HepG2 (cell line): Measurements from ENCODE around the gene NOL4L. TPM values are rescaled to one million over a fixed set of nuclear protein-coding genes. Genes with fewer than 3 reads are reported as not detected.

ENCODE experiments used
- ATAC-seq: fragments of 200-7000 bp; cut with Tn5 transposase; 3 replicates; pipeline ENCODE4 v1.9.1; 2020; ENCODE audit warnings: mild to moderate bottlenecking, moderate library complexity
- BruUV-seq: library from RNA; stranded (reverse); fragments of 400-500 nt; replicated peaks from 2 replicates; lab custom pipeline; 2021; lab: Mats Ljungman, UMichigan
- CTCF ChIA-PET: fragments of 300-600 bp; formaldehyde crosslinking; extraction: SDS; loops from one replicate; lab custom pipeline; 2021; ENCODE audit warnings: low total read pairs, inconsistent platforms, low intra/inter-chr PET ratio; lab: Yijun Ruan, JAX
- POLR2A ChIA-PET: fragments of 350-600 bp; sonication (Branson Sonifier 250); formaldehyde crosslinking; loops from one replicate; lab custom pipeline; 2020; ENCODE audit warnings: antibody characterized with exemption, inconsistent platforms; lab: Yijun Ruan, JAX
- DNase-seq: peaks from one replicate; pipeline ENCODE4 v3.0.0-alpha.2; 2015; ENCODE audit warnings: low spot score
- FAIRE-seq: peaks from 3 replicates; lab custom pipeline; 2011; peaks lifted over from hg19 to GRCh38; lab: Jason Lieb, UNC
- H2AFZ ChIP-seq: one replicate; pipeline ENCODE4 v1.6.1; 2011; ENCODE audit warnings: low read length, inconsistent platforms
- H3K27ac ChIP-seq: fragments of 300-600 bp; 3 replicates; pipeline ENCODE4 v1.8.0; 2011; ENCODE audit warnings: mixed run types, mild to moderate bottlenecking, mixed read lengths, low read length, inconsistent platforms; ENCODE audit not compliant: insufficient read depth; ENCODE audit errors: extremely low read length
- H3K27me3 ChIP-seq, 2 experiments: fragments of 200-600 bp in 1 of 2; 2 replicates in 1 of 2; 3 replicates in 1 of 2; pipeline versions ENCODE4 v1.6.0 to v1.8.0; 2011; ENCODE audit warnings: low read length in 2 of 2, mild to moderate bottlenecking in 2 of 2, moderate library complexity in 2 of 2, inconsistent platforms in 1 of 2; ENCODE audit not compliant: insufficient read depth in 2 of 2, control insufficient read depth in 1 of 2
- H3K36me3 ChIP-seq, 2 experiments: fragments of 200-600 bp in 1 of 2; replicated peaks in 1 of 2; 2 replicates in 1 of 2; 3 replicates in 1 of 2; pipeline versions ENCODE4 v1.5.1 to v1.8.0; 2011; ENCODE audit warnings: low read length in 2 of 2, inconsistent platforms in 1 of 2; ENCODE audit not compliant: insufficient read depth in 2 of 2, control insufficient read depth in 1 of 2
- H3K4me1 ChIP-seq: 2 replicates; pipeline ENCODE4 v1.5.1; 2012; ENCODE audit warnings: low read length, inconsistent platforms; ENCODE audit not compliant: insufficient read depth
- H3K4me2 ChIP-seq: 2 replicates; pipeline ENCODE4 v1.6.0; 2011; ENCODE audit warnings: low read depth, low read length, inconsistent platforms
- H3K4me3 ChIP-seq, 3 experiments: fragments of 200-600 bp in 1 of 3; sonication (generic), shearing (Covaris generic) in 1 of 3; replicated peaks in 1 of 3; 2 replicates each; pipeline ENCODE4 v1.5.1; 2011 to 2016; ENCODE audit warnings: low read length in 3 of 3, inconsistent platforms in 2 of 3, low read depth in 2 of 3, mild to moderate bottlenecking in 2 of 3, control low read depth in 1 of 3, mixed read lengths in 1 of 3; ENCODE audit not compliant: insufficient read depth in 1 of 3
- H3K79me2 ChIP-seq: one replicate; pipeline ENCODE4 v1.6.1; 2011; ENCODE audit warnings: low read length, inconsistent platforms; ENCODE audit not compliant: insufficient read depth
- H3K9ac ChIP-seq: 2 replicates; pipeline ENCODE4 v1.6.0; 2011; ENCODE audit warnings: mild to moderate bottlenecking, low read depth, low read length, inconsistent platforms; ENCODE audit not compliant: insufficient read depth
- H3K9me3 ChIP-seq: 2 replicates; pipeline ENCODE4 v1.5.1; 2012; ENCODE audit warnings: mild to moderate bottlenecking, low read length
- H4K20me1 ChIP-seq: 2 replicates; pipeline ENCODE4 v1.6.0; 2011; ENCODE audit warnings: inconsistent platforms, mild to moderate bottlenecking, low read length, moderate library complexity; ENCODE audit not compliant: insufficient read depth
- ATF3 ChIP-seq: sonication (generic); formaldehyde crosslinking; IDR thresholded peaks from 2 replicates; pipeline ENCODE4 v1.4.0; 2020; ENCODE audit warnings: missing genetic modification reagents
- EEA1 ChIP-seq: sonication (generic); formaldehyde crosslinking; IDR thresholded peaks from 2 replicates; pipeline ENCODE4 v1.5.1; 2020; ENCODE audit warnings: mild to moderate bottlenecking, missing genetic modification reagents, borderline replicate concordance
- ELF4 ChIP-seq: sonication (generic); formaldehyde crosslinking; IDR thresholded peaks from 2 replicates; pipeline ENCODE4 v1.5.0; 2020; ENCODE audit warnings: missing genetic modification reagents, mild to moderate bottlenecking, moderate library complexity, borderline replicate concordance
- GABPA ChIP-seq, 2 experiments: IDR thresholded peaks; 2 replicates each; pipeline ENCODE4 v1.6.1; 2011 to 2016; ENCODE audit warnings: low read depth in 2 of 2, low read length in 1 of 2, missing biosample characterization in 1 of 2, missing genetic modification characterization in 1 of 2
- GABPB1 ChIP-seq: IDR thresholded peaks from 2 replicates; pipeline ENCODE4 v1.6.1; 2016; ENCODE audit warnings: mild to moderate bottlenecking, missing genetic modification reagents, moderate library complexity, missing compliant biosample characterization
- HNF4A ChIP-seq: sonication (generic); formaldehyde crosslinking; IDR thresholded peaks from 2 replicates; pipeline ENCODE4 v1.4.0; 2020; ENCODE audit warnings: missing genetic modification reagents
- KAT2B ChIP-seq: fragments of 150-350 bp; IDR thresholded peaks from 2 replicates; pipeline ENCODE4 v1.6.1; 2014; ENCODE audit warnings: low read depth, low read length, borderline replicate concordance
- KLF12 ChIP-seq: sonication (generic); formaldehyde crosslinking; IDR thresholded peaks from 2 replicates; pipeline ENCODE4 v1.4.0; 2020; ENCODE audit warnings: missing genetic modification reagents, borderline replicate concordance
- TCF12 ChIP-seq, 2 experiments: fragments of 450-650 bp in 1 of 2; sonication (generic) in 1 of 2; formaldehyde crosslinking in 1 of 2; IDR thresholded peaks; 2 replicates each; pipeline versions ENCODE4 v1.6.1 to v1.8.0; 2017 to 2022; ENCODE audit warnings: antibody characterized with exemption in 1 of 2, mild to moderate bottlenecking in 1 of 2, missing genetic modification reagents in 1 of 2, moderate library complexity in 1 of 2
- YY1 ChIP-seq: IDR thresholded peaks from 2 replicates; pipeline ENCODE4 v1.6.1; 2011; ENCODE audit warnings: low read length, low read depth, moderate library complexity, mild to moderate bottlenecking; ENCODE audit not compliant: insufficient read depth, insufficient replicate concordance
- ZFP36L1 ChIP-seq: sonication (generic); formaldehyde crosslinking; IDR thresholded peaks from 2 replicates; pipeline ENCODE4 v1.8.0; 2022; ENCODE audit warnings: mild to moderate bottlenecking, missing genetic modification reagents, moderate library complexity
- ZNF782 ChIP-seq: sonication (generic); formaldehyde crosslinking; IDR thresholded peaks from 2 replicates; pipeline ENCODE4 v1.4.0; 2020; ENCODE audit warnings: missing genetic modification reagents, mild to moderate bottlenecking, borderline replicate concordance
- ZSCAN5A ChIP-seq: sonication (generic); formaldehyde crosslinking; IDR thresholded peaks from 2 replicates; pipeline ENCODE4 v1.8.0; 2022; ENCODE audit warnings: mild to moderate bottlenecking, missing genetic modification reagents, borderline replicate concordance
- WGBS: methylation state at CpG from one replicate; pipeline ENCODE4 v1.1.6; 2017; ENCODE audit warnings: low lambda C conversion rate; 5-methylcytosine and 5-hydroxymethylcytosine counted together
- in situ Hi-C: cut with HindIII; loops from 2 replicates; pipeline ENCODE4 v1.10.0; 2017; ENCODE audit warnings: low pct_unique_long_range_greater_than_20kb; ENCODE audit not compliant: extremely low pct_ligation_motif_present
- intact Hi-C: fragments of 100-400 bp; cut with micrococcal nuclease; formaldehyde crosslinking; loops from one replicate; pipeline ENCODE4 v1.10.0; 2022; ENCODE audit not compliant: unreplicated experiment
- polyA plus RNA-seq, 8 experiments: library from polyadenylated mRNA; depleted of rRNA in 3 of 8; stranded (reverse) in 7 of 8; unstranded in 1 of 8; fragments of >200 nt; fragmentation: Illumina TruSeq in 4 of 8; extraction: Trizol in 4 of 8; gene quantifications; 2 replicates each; pipeline versions ENCODE4 v1.2.1 to v1.2.3, GENCODE V29; 2011 to 2016; ENCODE audit warnings: low read depth in 4 of 8, missing spikeins in 1 of 8, mixed read lengths in 1 of 8; ENCODE audit not compliant: insufficient read depth in 1 of 8
- total RNA-seq, 5 experiments: library from RNA; depleted of rRNA; stranded (reverse); fragments of >200 nt; fragmentation: Illumina TruSeq; extraction: Trizol; gene quantifications; 2 replicates each; pipeline ENCODE4 v1.2.3, GENCODE V29; 2016; ENCODE audit warnings: low read depth in 1 of 5
- TF ChIP-seq, protein P1 (sequence below): sonication (generic); formaldehyde crosslinking; IDR thresholded peaks from 2 replicates; pipeline ENCODE4 v1.9.0; 2021; ENCODE audit warnings: missing genetic modification reagents, borderline replicate concordance
- TF ChIP-seq, protein P2 (sequence below): sonication (generic); formaldehyde crosslinking; IDR thresholded peaks from 2 replicates; pipeline ENCODE4 v1.9.0; 2021; ENCODE audit warnings: missing genetic modification reagents, mild to moderate bottlenecking, borderline replicate concordance

Gene NOL4L
- total and polyA plus RNA-seq, 2 of the 13 experiments (the other 11 are each of a cell fraction or from before 2014, with no cell fraction given): 16.6 to 35.4 TPM

GRCh38 chr20:32523613-32524213, 61.4 kb downstream of the NOL4L start:
- POLR2A ChIA-PET: interaction anchor here (0.8 to 6.5 kb wide), 27 partner anchors 9 to 158 kb away, joined by 3 to 197 read pairs (median 5); partner anchors contain the start of gene NOL4L
- intact Hi-C loops: loop anchor here (1.0 to 10.0 kb wide), 4 partner anchors 22 to 251 kb away; no protein-coding TSS in a partner anchor
- ATAC-seq: peak; percentile 8
- TF ChIP-seq, protein P1, sequence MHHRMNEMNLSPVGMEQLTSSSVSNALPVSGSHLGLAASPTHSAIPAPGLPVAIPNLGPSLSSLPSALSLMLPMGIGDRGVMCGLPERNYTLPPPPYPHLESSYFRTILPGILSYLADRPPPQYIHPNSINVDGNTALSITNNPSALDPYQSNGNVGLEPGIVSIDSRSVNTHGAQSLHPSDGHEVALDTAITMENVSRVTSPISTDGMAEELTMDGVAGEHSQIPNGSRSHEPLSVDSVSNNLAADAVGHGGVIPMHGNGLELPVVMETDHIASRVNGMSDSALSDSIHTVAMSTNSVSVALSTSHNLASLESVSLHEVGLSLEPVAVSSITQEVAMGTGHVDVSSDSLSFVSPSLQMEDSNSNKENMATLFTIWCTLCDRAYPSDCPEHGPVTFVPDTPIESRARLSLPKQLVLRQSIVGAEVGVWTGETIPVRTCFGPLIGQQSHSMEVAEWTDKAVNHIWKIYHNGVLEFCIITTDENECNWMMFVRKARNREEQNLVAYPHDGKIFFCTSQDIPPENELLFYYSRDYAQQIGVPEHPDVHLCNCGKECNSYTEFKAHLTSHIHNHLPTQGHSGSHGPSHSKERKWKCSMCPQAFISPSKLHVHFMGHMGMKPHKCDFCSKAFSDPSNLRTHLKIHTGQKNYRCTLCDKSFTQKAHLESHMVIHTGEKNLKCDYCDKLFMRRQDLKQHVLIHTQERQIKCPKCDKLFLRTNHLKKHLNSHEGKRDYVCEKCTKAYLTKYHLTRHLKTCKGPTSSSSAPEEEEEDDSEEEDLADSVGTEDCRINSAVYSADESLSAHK (CRISPR knock-in tag): no peak
- TF ChIP-seq HNF4A (CRISPR knock-in tag) (0 out of 2 replicates have a peak, but pooled peaks have one; percentile 3), ZFP36L1 (CRISPR knock-in tag) (0 out of 2 replicates have a peak, but pooled peaks have one; percentile 45), GABPA (IDR thresholded peaks at IDR 0.05; ENCODE audit: low read depth, low read length) (no peak), GABPA (CRISPR knock-in tag; IDR thresholded peaks at IDR 0.05; ENCODE audit: low read depth) (peak; percentile 15; the same call in 1 of the 2 replicates), YY1 (no peak), GABPB1 (CRISPR knock-in tag) (no peak), KLF12 (CRISPR knock-in tag) (0 out of 2 replicates have a peak, but pooled peaks have one; percentile 21), ZSCAN5A (CRISPR knock-in tag) (no peak), ZNF782 (CRISPR knock-in tag) (no peak), ATF3 (CRISPR knock-in tag) (0 out of 2 replicates have a peak, but pooled peaks have one; percentile 7), TCF12 (IDR thresholded peaks at IDR 0.05) (no peak), TCF12 (CRISPR knock-in tag; IDR thresholded peaks at IDR 0.05) (no peak), KAT2B (no peak), EEA1 (CRISPR knock-in tag) (no peak), ELF4 (CRISPR knock-in tag) (no peak)
- TF ChIP-seq, protein P2, sequence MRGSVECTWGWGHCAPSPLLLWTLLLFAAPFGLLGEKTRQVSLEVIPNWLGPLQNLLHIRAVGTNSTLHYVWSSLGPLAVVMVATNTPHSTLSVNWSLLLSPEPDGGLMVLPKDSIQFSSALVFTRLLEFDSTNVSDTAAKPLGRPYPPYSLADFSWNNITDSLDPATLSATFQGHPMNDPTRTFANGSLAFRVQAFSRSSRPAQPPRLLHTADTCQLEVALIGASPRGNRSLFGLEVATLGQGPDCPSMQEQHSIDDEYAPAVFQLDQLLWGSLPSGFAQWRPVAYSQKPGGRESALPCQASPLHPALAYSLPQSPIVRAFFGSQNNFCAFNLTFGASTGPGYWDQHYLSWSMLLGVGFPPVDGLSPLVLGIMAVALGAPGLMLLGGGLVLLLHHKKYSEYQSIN (CRISPR knock-in tag): no peak

More at GRCh38 chr20:32523613-32524213, 61.4 kb downstream of the NOL4L start:
- CTCF ChIA-PET: interaction anchor here (0.6 to 4.1 kb wide), 2 partner anchors 12 to 129 kb away, joined by 3 to 170 read pairs; no protein-coding TSS in a partner anchor
- Histone ChIP-seq H3K9ac (peak overlapping the region; percentile 18; the same call in 1 of the 2 replicates), H4K20me1 (no peaks in the 10 kb centered on the region), H3K4me3 (peak overlapping the region in 1 of 3 experiments; percentile 8; a peak in 1 of 6 replicates), H3K9me3 (no peaks in the 10 kb centered on the region), H3K27me3 (no peaks in the 10 kb centered on the region), H3K4me2 (peak overlapping the region; percentile 54), H3K79me2 (no peaks in the 10 kb centered on the region), H2AFZ (no peak overlapping the region), H3K36me3 (peaks cover 6 to 11% of the 10 kb centered on the region in 2 experiments; a peak in 3 of 5 replicates), H3K4me1 (peaks cover 66% of the 10 kb centered on the region), H3K27ac (peak overlapping the region; percentile 48)
- DNase-seq (no peak), FAIRE-seq (no peak)
- BruUV-seq: no TSS peak
- 31% methylated on average over 7 of the region's 7 CpGs for WGBS
- in situ Hi-C loops: loop anchor here (25.0 kb wide), 1 partner anchor 239 kb away; the partner anchor contains the start of gene DNMT3B
